Aorta (tissue), 5 donors: Measurements from ENCODE around the gene PRR35. TPM values are rescaled to one million over a fixed set of nuclear protein-coding genes. Genes with fewer than 3 reads are reported as not detected.

Experiments used
- ATAC-seq: fragments of 200-7000 bp; cut with Tn5 transposase; one replicate; pipeline ENCODE4 v1.9.1; 2022; ENCODE audit warnings: moderate library complexity; ENCODE audit not compliant: low FRiP score
- DNase-seq, 2 donors: peaks; one replicate each; pipeline ENCODE4 v3.0.0-alpha.2; 2020
- H3K27ac ChIP-seq, 2 donors: one replicate each; pipeline ENCODE4 v1.5.1; 2013; ENCODE audit warnings: low read length in 2 of 2, mild to moderate bottlenecking in 2 of 2, moderate library complexity in 2 of 2, control low read depth in 1 of 2, inconsistent platforms in 1 of 2, low read depth in 1 of 2
- H3K27me3 ChIP-seq, 2 donors: one replicate each; pipeline ENCODE4 v1.6.1; 2013; ENCODE audit warnings: control low read depth in 1 of 2, low read length in 1 of 2, mild to moderate bottlenecking in 1 of 2, moderate library complexity in 1 of 2; ENCODE audit not compliant: insufficient read depth in 2 of 2, control insufficient read depth in 1 of 2
- H3K36me3 ChIP-seq, 2 donors: one replicate each; pipeline ENCODE4 v1.6.1; 2013; ENCODE audit warnings: control low read depth in 1 of 2, low read length in 1 of 2, mild to moderate bottlenecking in 1 of 2; ENCODE audit not compliant: insufficient read depth in 2 of 2, control insufficient read depth in 1 of 2
- H3K4me1 ChIP-seq, 2 donors: one replicate each; pipeline ENCODE4 v1.6.1; 2013; ENCODE audit warnings: low read length in 2 of 2, control low read depth in 1 of 2, mild to moderate bottlenecking in 1 of 2, moderate library complexity in 1 of 2; ENCODE audit not compliant: insufficient read depth in 2 of 2, control insufficient read depth in 1 of 2
- H3K4me3 ChIP-seq, 2 donors: one replicate each; pipeline ENCODE4 v1.5.1; 2013; ENCODE audit warnings: low read length in 2 of 2, control low read depth in 1 of 2, mild to moderate bottlenecking in 1 of 2
- H3K9me3 ChIP-seq: one replicate; pipeline ENCODE4 v1.6.1; 2013; ENCODE audit warnings: mild to moderate bottlenecking, low read length; ENCODE audit not compliant: control insufficient read depth
- WGBS, 2 donors: extraction: QIAGEN DNeasy Blood & Tissue Kit; methylation state at CpG; one replicate each; pipeline ENCODE4 v1.1.7; 2013; 5-methylcytosine and 5-hydroxymethylcytosine counted together
- intact Hi-C, 2 donors: fragments of 100-400 bp; cut with DNase I; formaldehyde crosslinking; loops; one replicate each; pipeline versions ENCODE4 v1.14.2 to v1.15.0; 2022
- polyA plus RNA-seq, 2 donors: library from polyadenylated mRNA; stranded (reverse); fragments of 200-250 nt; gene quantifications; one replicate each; pipeline ENCODE4 v1.2.3, GENCODE V29; 2013
- total RNA-seq, 2 donors: library from RNA; stranded (reverse); fragmentation: NEBNext Ultra II Directional; extraction: Animal tissue kit (Norgen Biotek cat#: 25700); gene quantifications; one replicate each; pipeline ENCODE4 v1.2.1, GENCODE V29; 2021
- donor health status: healthy with polysubstance abuse.
- donor health status: Bipolar disorder and iron deficiency.
- donor health status: DM: no; HTN: no; CAD: no.
- donor health status: DM: no; HTN: no; CAD: no.
- donor health status: DM: yes; HTN: yes; CAD: no.

PRR35 gene
- total and polyA plus RNA-seq, 4 donors = 0.05 TPM; not detected in 3

GRCh38 chr16:553601-554296, 6.4 kb upstream of the PRR35 start:
- H3K4me1 ChIP-seq = no peaks in the 10 kb centered on the region
- DNase-seq = no peak
- H3K27me3 ChIP-seq = no peaks in the 10 kb centered on the region
- H3K27ac ChIP-seq = no peak overlapping the region
- H3K9me3 ChIP-seq = no peaks in the 10 kb centered on the region
- intact Hi-C loops = no loop called here
- H3K36me3 ChIP-seq = no peaks in the 10 kb centered on the region
- H3K4me3 ChIP-seq = no peak overlapping the region
- ATAC-seq = no peak
- WGBS, 2 donors = 94 to 97% methylated on average over 28 to 33 of the region's 33 CpGs

GRCh38 chr16:554297-554621, 5.9 kb upstream of the PRR35 start:
- no peak overlapping the region for H3K4me3 ChIP-seq

GRCh38 chr16:554640-555365, 5.4 kb upstream of the PRR35 start:
- WGBS, 2 donors = 81 to 85% methylated on average over 47 to 54 of the region's 54 CpGs
- no peak overlapping the region for H3K4me3 ChIP-seq

More at GRCh38 chr16:554297-554621, 5.9 kb upstream of the PRR35 start:
- intact Hi-C loops = no loop called here
- 85 to 88% methylated on average over 11 of the region's 11 CpGs for WGBS, 2 donors
- H3K27ac ChIP-seq = no peak overlapping the region
- no peaks in the 10 kb centered on the region for H3K4me1 ChIP-seq
- DNase-seq (no peak), ATAC-seq (no peak)
- H3K9me3 ChIP-seq = no peaks in the 10 kb centered on the region
- H3K27me3 ChIP-seq = no peaks in the 10 kb centered on the region
- no peaks in the 10 kb centered on the region for H3K36me3 ChIP-seq

GRCh38 chr16:555528-556473, 4.4 kb upstream of the PRR35 start:
- Histone ChIP-seq H3K9me3 (no peaks in the 10 kb centered on the region), H3K36me3 (no peaks in the 10 kb centered on the region), H3K27me3 (no peaks in the 10 kb centered on the region), H3K4me3 (no peak overlapping the region), H3K27ac (no peak overlapping the region), H3K4me1 (no peaks in the 10 kb centered on the region)
- intact Hi-C loops = no loop called here
- no peak for DNase-seq
- 81 to 82% methylated on average over 28 to 32 of the region's 32 CpGs for WGBS, 2 donors
- no peak for ATAC-seq

More at GRCh38 chr16:554640-555365, 5.4 kb upstream of the PRR35 start:
- no peaks in the 10 kb centered on the region for H3K27me3 ChIP-seq
- no peak for DNase-seq
- no peak overlapping the region for H3K27ac ChIP-seq
- intact Hi-C loops = no loop called here
- no peaks in the 10 kb centered on the region for H3K36me3 ChIP-seq
- no peaks in the 10 kb centered on the region for H3K9me3 ChIP-seq
- ATAC-seq = no peak
- no peaks in the 10 kb centered on the region for H3K4me1 ChIP-seq

- ATAC-seq (no peak), DNase-seq (no peak)
- no peaks in the 10 kb centered on the region for H3K4me1 ChIP-seq
Measured at GRCh38 chr16:556474-557173, 3.6 kb upstream of the PRR35 start.

GRCh38 chr16:557463-558297, 2.5 kb upstream of the PRR35 start:
- WGBS, 2 donors = 84 to 87% methylated on average over 23 of the region's 23 CpGs
- no peaks in the 10 kb centered on the region for H3K4me1 ChIP-seq
- H3K9me3 ChIP-seq = no peaks in the 10 kb centered on the region
- DNase-seq (no peak), ATAC-seq (no peak)
- H3K27me3 ChIP-seq = no peaks in the 10 kb centered on the region
- no peak overlapping the region for H3K27ac ChIP-seq
- H3K36me3 ChIP-seq = no peaks in the 10 kb centered on the region
- intact Hi-C loops = no loop called here
- no peak overlapping the region for H3K4me3 ChIP-seq

More at GRCh38 chr16:556474-557173, 3.6 kb upstream of the PRR35 start:
- 79 to 82% methylated on average over 26 to 32 of the region's 32 CpGs for WGBS, 2 donors
- Histone ChIP-seq H3K9me3 (no peaks in the 10 kb centered on the region), H3K4me3 (no peak overlapping the region), H3K36me3 (no peaks in the 10 kb centered on the region), H3K27me3 (no peaks in the 10 kb centered on the region), H3K27ac (no peak overlapping the region)
- intact Hi-C loops = no loop called here

- Histone ChIP-seq H3K36me3 (no peaks in the 10 kb centered on the region), H3K9me3 (no peaks in the 10 kb centered on the region), H3K4me3 (no peak overlapping the region), H3K27ac (no peak overlapping the region), H3K4me1 (no peaks in the 10 kb centered on the region), H3K27me3 (no peaks in the 10 kb centered on the region)
- no peak for ATAC-seq
- WGBS, 2 donors = 76 to 85% methylated on average over 22 of the region's 22 CpGs
- intact Hi-C loops = no loop called here
- DNase-seq = no peak
Measured at GRCh38 chr16:558298-559020, 1.7 kb upstream of the PRR35 start.
